KMS-11 (cell line): ENCODE data around the gene ECE1.

Experiments
- H2AFZ ChIP-seq: fragments of 200-600 bp; sonication (generic); 2 replicates; pipeline ENCODE4 v1.6.1; 2016; ENCODE audit warnings: antibody characterized with exemption, mixed run types, low read depth
- H3K27ac ChIP-seq: fragments of 200-600 bp; sonication (generic); 2 replicates; pipeline ENCODE4 v1.6.1; 2016; ENCODE audit warnings: mild to moderate bottlenecking, mixed run types
- H3K27me3 ChIP-seq: fragments of 200-600 bp; sonication (generic); 2 replicates; pipeline ENCODE4 v1.6.1; 2017; ENCODE audit warnings: mild to moderate bottlenecking, low read depth, mixed run types, moderate library complexity; ENCODE audit not compliant: insufficient read depth
- H3K36me3 ChIP-seq: fragments of 200-600 bp; sonication (generic); 2 replicates; pipeline ENCODE4 v1.6.1; 2017; ENCODE audit warnings: mild to moderate bottlenecking, mixed run types; ENCODE audit not compliant: insufficient read depth
- H3K4me1 ChIP-seq: fragments of 200-600 bp; sonication (generic); 2 replicates; pipeline ENCODE4 v1.6.1; 2016; ENCODE audit warnings: mild to moderate bottlenecking, low read depth, mixed run types; ENCODE audit not compliant: poor library complexity, severe bottlenecking
- H3K4me2 ChIP-seq: fragments of 200-600 bp; sonication (generic); 2 replicates; pipeline ENCODE4 v1.7.0; 2016; ENCODE audit warnings: mild to moderate bottlenecking, mixed run types
- H3K4me3 ChIP-seq: fragments of 200-600 bp; sonication (generic); IDR thresholded peaks from 2 replicates; pipeline ENCODE4 v1.6.1; 2017; ENCODE audit warnings: low read depth, low read length, mixed read lengths; ENCODE audit not compliant: insufficient read depth
- H3K79me2 ChIP-seq: fragments of 200-600 bp; sonication (generic); 2 replicates; pipeline ENCODE4 v1.6.1; 2016; ENCODE audit warnings: low read depth, mixed run types; ENCODE audit not compliant: insufficient read depth
- H3K9ac ChIP-seq: fragments of 200-600 bp; sonication (generic); 2 replicates; pipeline ENCODE4 v1.6.1; 2016; ENCODE audit warnings: mild to moderate bottlenecking, mixed run types
- H4K20me1 ChIP-seq: fragments of 200-600 bp; sonication (generic); 2 replicates; pipeline ENCODE4 v1.6.1; 2016; ENCODE audit warnings: mild to moderate bottlenecking, mixed run types; ENCODE audit not compliant: insufficient read depth
- TF ChIP-seq, protein P1 (sequence below): fragments of 200-600 bp; sonication (generic); conservative IDR thresholded peaks from 2 replicates; pipeline ENCODE4 v1.6.1; 2017; ENCODE audit warnings: low read depth, mild to moderate bottlenecking, antibody characterized with exemption, low read length, moderate library complexity, mixed read lengths

Gene ECE1

GRCh38 chr1:21322681-21323016, 32.4 kb upstream of the ECE1 start:
- Histone ChIP-seq H3K4me3 (no peak overlapping the region), H3K4me2 (no peak overlapping the region), H2AFZ (no peak overlapping the region), H4K20me1 (no peaks in the 10 kb centered on the region), H3K9ac (no peak overlapping the region), H3K79me2 (no peaks in the 10 kb centered on the region), H3K36me3 (no peaks in the 10 kb centered on the region), H3K27me3 (no peaks in the 10 kb centered on the region), H3K27ac (no peak overlapping the region), H3K4me1 (no peaks in the 10 kb centered on the region)
- TF ChIP-seq, protein P1, sequence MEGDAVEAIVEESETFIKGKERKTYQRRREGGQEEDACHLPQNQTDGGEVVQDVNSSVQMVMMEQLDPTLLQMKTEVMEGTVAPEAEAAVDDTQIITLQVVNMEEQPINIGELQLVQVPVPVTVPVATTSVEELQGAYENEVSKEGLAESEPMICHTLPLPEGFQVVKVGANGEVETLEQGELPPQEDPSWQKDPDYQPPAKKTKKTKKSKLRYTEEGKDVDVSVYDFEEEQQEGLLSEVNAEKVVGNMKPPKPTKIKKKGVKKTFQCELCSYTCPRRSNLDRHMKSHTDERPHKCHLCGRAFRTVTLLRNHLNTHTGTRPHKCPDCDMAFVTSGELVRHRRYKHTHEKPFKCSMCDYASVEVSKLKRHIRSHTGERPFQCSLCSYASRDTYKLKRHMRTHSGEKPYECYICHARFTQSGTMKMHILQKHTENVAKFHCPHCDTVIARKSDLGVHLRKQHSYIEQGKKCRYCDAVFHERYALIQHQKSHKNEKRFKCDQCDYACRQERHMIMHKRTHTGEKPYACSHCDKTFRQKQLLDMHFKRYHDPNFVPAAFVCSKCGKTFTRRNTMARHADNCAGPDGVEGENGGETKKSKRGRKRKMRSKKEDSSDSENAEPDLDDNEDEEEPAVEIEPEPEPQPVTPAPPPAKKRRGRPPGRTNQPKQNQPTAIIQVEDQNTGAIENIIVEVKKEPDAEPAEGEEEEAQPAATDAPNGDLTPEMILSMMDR: no peak

DNA sequence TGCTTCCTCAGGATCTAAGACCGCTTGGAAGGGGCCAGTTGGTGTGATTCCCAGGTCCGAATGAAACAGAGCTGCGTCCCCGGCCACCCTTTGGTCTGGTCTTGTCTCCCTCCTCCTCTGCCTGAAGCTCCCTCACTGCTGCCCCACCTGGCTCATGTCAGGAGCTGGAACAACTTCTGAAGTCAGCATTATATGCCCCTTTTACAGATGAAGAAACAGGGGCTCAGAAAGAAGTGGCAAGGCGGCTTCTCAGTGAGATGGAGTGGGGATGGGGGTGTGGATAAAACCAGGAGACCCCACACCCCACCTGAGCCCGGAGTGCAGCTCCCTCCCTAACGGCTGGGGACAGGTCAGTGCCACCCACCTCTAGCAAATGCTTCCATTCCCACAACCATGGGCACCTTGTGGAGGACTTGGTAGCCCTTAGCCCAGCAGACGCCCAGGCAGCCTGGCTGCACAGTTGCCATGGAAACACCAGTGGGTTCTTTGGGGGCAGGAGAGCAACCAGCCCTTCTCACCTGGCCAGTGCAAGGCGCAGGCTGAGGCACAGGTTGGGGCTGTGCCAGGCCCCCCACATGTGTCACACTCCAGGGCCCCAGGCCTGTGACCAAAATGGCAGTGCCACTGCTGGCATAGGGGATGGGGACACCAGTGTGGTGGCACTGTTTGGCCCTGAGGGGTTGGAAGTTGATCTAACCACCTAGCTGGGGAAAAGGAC, 31.9 kb upstream of the ECE1 start:
- no peak overlapping the region for H2AFZ ChIP-seq
- no peak overlapping the region for H3K27ac ChIP-seq
- no peaks in the 10 kb centered on the region for H4K20me1 ChIP-seq
- H3K4me3 ChIP-seq: no peak overlapping the region
- no peaks in the 10 kb centered on the region for H3K27me3 ChIP-seq
- no peaks in the 10 kb centered on the region for H3K36me3 ChIP-seq
- H3K9ac ChIP-seq: no peak overlapping the region
- no peak overlapping the region for H3K4me2 ChIP-seq
- no peaks in the 10 kb centered on the region for H3K79me2 ChIP-seq
- TF ChIP-seq, protein P1: no peak
- no peaks in the 10 kb centered on the region for H3K4me1 ChIP-seq

DNA sequence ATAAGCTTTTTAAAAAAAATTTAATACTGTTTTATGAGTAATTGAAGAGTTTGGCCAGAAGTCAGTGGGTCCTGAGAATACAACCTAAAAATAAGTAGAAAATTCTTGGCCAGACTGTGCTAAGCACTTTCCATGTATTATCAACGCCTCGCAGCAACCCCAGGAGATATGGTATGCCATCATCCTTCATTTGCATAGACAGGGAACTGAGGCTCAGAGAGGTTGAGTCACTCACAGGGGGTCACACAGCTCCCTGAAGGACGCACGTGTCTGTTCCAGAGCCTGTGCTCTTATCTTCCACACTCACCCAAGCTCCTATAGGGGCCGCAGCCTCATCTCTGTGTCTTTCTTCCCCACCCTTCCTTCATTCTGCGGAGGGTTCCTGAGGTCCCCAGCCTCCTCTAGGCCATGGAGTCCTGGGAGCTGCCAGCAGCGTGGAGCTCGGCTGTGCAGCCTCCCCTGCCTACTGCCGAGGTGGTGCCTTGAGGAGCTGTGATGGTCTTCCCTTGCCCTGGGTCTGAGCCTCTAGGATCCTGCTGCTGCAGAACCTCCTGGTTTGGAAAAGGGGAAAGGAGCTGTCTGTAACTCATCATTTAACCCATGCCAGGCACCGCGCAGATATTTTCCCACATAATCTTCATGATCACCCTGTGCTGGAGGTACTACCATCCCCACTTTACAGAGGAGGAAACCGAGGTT, 30.3 kb upstream of the ECE1 start:
- Histone ChIP-seq H3K4me3 (no peak overlapping the region), H2AFZ (no peak overlapping the region), H3K4me2 (no peak overlapping the region), H3K4me1 (no peaks in the 10 kb centered on the region), H3K36me3 (no peaks in the 10 kb centered on the region), H3K27me3 (no peaks in the 10 kb centered on the region), H4K20me1 (no peaks in the 10 kb centered on the region), H3K9ac (no peak overlapping the region), H3K79me2 (no peaks in the 10 kb centered on the region), H3K27ac (no peak overlapping the region)
- TF ChIP-seq, protein P1: no peak

GRCh38 chr1:21319447-21320407, 29.5 kb upstream of the ECE1 start:
- Histone ChIP-seq H3K4me3 (no peak overlapping the region), H3K79me2 (no peaks in the 10 kb centered on the region), H3K27ac (no peak overlapping the region), H3K9ac (no peak overlapping the region), H2AFZ (no peak overlapping the region), H4K20me1 (no peaks in the 10 kb centered on the region), H3K27me3 (no peaks in the 10 kb centered on the region), H3K36me3 (no peaks in the 10 kb centered on the region), H3K4me2 (no peak overlapping the region), H3K4me1 (no peaks in the 10 kb centered on the region)
- TF ChIP-seq, protein P1: no peak
